ENCODE measurements around the gene SNX24. TPM values are rescaled to one million over a fixed set of nuclear protein-coding genes. Genes with fewer than 3 reads are reported as not detected.

Gene SNX24
- total RNA-seq, 2 donors from 2014 or later = 15.6 to 34.2 TPM

DNA sequence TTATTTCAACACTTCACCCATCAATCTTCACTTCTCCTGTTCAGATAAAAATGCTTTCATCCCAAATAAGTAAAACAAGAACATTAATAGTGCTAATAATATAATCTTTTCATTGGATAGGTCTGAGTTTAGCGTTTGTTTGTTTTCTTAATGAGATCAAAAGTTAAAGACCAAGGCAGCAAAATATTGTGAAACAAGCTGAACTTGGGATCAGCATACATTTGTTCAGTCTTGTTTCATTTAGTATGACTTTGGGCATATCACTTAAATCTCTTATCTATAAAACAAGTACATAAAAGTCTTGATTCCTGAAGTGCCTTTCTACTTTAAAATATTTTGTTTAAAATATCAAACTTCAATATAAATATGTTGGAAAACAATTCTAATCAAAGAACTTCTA, 13.4 kb upstream of the SNX24 start:
- no peak overlapping the region for H3K4me3 ChIP-seq
- H3K36me3 ChIP-seq = peaks cover 2% of the 10 kb centered on the region
- no peaks in the 10 kb centered on the region for H3K9me3 ChIP-seq
- ATAC-seq (ENCODE audit: insufficient number of reproducible peaks, low FRiP score, low read depth) (no peak), DNase-seq (ENCODE audit: low spot score) (no peak)
- H3K27ac ChIP-seq = no peak overlapping the region
- no peaks in the 10 kb centered on the region for H3K4me1 ChIP-seq (ENCODE audit: control insufficient read depth in 1 of 2, low read depth in 2 of 2)
- no peaks in the 10 kb centered on the region for H3K27me3 ChIP-seq (replicated peaks; ENCODE audit: insufficient read depth)
- TF ChIP-seq, protein P1, sequence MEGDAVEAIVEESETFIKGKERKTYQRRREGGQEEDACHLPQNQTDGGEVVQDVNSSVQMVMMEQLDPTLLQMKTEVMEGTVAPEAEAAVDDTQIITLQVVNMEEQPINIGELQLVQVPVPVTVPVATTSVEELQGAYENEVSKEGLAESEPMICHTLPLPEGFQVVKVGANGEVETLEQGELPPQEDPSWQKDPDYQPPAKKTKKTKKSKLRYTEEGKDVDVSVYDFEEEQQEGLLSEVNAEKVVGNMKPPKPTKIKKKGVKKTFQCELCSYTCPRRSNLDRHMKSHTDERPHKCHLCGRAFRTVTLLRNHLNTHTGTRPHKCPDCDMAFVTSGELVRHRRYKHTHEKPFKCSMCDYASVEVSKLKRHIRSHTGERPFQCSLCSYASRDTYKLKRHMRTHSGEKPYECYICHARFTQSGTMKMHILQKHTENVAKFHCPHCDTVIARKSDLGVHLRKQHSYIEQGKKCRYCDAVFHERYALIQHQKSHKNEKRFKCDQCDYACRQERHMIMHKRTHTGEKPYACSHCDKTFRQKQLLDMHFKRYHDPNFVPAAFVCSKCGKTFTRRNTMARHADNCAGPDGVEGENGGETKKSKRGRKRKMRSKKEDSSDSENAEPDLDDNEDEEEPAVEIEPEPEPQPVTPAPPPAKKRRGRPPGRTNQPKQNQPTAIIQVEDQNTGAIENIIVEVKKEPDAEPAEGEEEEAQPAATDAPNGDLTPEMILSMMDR (IDR thresholded peaks at IDR 0.05) = no peak

DNA sequence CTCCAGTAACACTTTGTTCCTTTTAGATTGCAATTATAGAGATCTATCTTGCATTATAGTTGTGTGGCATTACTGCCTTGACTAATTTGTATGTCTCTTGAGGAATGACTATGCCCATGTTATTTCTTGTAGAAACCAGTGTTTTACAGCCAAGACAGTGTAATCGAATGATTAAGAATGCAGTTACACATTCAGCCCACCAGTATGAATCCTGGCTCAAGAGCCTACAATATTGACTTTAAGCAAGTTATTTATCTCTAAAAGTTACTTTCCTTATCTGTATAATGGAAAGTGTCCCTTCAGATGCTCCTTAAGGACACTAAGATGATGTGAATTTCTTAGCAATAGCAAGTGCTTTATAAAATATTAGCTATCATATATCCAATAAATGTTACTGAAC, 9.7 kb upstream of the SNX24 start:
- DNase-seq (ENCODE audit: low spot score) (no peak), ATAC-seq (ENCODE audit: insufficient number of reproducible peaks, low FRiP score, low read depth) (no peak)
- TF ChIP-seq, protein P1 (IDR thresholded peaks at IDR 0.05) = no peak
- H3K4me3 ChIP-seq = no peak overlapping the region
- H3K9me3 ChIP-seq = no peaks in the 10 kb centered on the region
- no peaks in the 10 kb centered on the region for H3K36me3 ChIP-seq
- H3K27me3 ChIP-seq (replicated peaks; ENCODE audit: insufficient read depth) = no peaks in the 10 kb centered on the region
- H3K4me1 ChIP-seq (ENCODE audit: control insufficient read depth in 1 of 2, low read depth in 2 of 2) = no peaks in the 10 kb centered on the region
- H3K27ac ChIP-seq = no peak overlapping the region

DNA sequence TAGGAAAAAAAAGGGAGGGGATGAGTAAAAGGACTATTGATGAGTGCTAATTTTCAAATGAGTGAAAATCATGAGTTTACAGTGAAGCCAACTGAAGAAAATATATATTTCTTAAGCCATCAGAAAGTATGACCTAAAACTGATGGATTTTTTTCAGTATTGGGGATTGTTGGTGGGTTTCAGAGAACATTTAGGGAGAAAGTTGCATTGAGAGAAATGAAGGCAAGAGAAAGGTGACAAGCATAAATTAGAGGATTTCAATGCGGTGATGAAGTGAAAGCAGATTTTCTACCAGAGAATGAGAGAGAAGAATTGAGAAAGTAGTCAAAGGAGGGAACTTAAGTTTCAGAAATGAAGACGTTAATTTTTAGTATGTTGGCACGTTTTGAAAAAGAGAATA, 8.5 kb upstream of the SNX24 start:
- TF ChIP-seq, protein P1 (IDR thresholded peaks at IDR 0.05) = no peak

DNA sequence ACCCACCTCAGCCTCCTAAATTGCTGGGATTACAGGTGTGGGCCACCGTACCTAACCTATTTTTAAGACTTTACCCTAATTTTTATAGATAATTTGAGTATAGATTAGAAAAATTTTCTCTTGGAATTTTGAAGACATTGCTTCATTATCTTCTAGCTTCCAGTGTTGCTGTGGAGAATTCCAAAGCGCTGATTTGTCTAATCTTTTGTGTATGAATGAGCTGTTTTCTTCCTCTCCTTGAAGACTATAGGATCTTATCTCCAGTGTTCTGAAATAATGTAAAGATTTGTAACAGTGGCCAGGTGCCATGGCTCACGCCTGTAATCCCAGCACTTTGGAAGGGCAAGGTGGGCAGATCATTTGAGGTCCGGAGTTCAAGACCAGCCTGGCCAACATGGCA, 5.7 kb upstream of the SNX24 start:
- H3K9me3 ChIP-seq = no peaks in the 10 kb centered on the region
- H3K27ac ChIP-seq = no peak overlapping the region
- TF ChIP-seq, protein P1 (IDR thresholded peaks at IDR 0.05) = no peak
- H3K36me3 ChIP-seq = no peaks in the 10 kb centered on the region
- no peak for ATAC-seq (ENCODE audit: insufficient number of reproducible peaks, low FRiP score, low read depth)
- peaks cover 0 to 12% of the 10 kb centered on the region in 2 donors for H3K4me1 ChIP-seq (ENCODE audit: control insufficient read depth in 1 of 2, low read depth in 2 of 2)
- DNase-seq (ENCODE audit: low spot score) = no peak
- no peaks in the 10 kb centered on the region for H3K27me3 ChIP-seq (replicated peaks; ENCODE audit: insufficient read depth)
- no peak overlapping the region for H3K4me3 ChIP-seq

More for the DNA sequence above, 8.5 kb upstream of the SNX24 start:
- ATAC-seq (ENCODE audit: insufficient number of reproducible peaks, low FRiP score, low read depth) (no peak), DNase-seq (ENCODE audit: low spot score) (no peak)
- H3K27me3 ChIP-seq (replicated peaks; ENCODE audit: insufficient read depth) = no peaks in the 10 kb centered on the region
- H3K27ac ChIP-seq = no peak overlapping the region
- no peak overlapping the region for H3K4me3 ChIP-seq
- H3K4me1 ChIP-seq (ENCODE audit: control insufficient read depth in 1 of 2, low read depth in 2 of 2) = no peaks in the 10 kb centered on the region
- H3K9me3 ChIP-seq = no peaks in the 10 kb centered on the region
- H3K36me3 ChIP-seq = no peaks in the 10 kb centered on the region

DNA sequence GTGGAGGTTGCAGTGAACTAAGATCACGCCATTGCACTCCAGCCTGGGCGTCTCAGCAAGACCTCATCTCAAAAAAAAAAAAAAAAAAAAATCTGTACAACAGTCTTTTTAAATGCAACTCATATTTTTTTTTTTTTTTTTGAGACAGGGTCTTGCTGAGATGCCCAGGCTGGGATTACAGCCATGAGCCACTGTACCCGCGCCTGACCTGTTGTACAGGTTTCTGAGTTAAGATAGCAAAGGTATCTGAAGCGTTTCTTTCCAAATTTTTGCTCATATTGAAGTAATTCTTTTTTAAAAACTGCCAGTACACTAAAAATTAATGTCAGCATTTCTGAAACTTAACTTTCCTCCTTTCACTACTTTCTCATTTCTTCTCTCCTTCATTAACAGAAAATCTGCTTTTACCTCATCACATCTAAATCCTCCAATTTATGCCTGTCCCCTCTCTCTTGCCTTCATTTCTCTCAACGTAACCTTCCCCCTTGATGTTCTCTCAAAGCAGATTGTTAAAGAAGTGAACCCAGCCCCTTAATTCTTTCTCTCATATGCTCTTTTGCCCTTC, 3.3 kb upstream of the SNX24 start:
- TF ChIP-seq, protein P1 (IDR thresholded peaks at IDR 0.05) = no peak
- no peak overlapping the region for H3K4me3 ChIP-seq
- ATAC-seq (ENCODE audit: insufficient number of reproducible peaks, low FRiP score, low read depth) (no peak), DNase-seq (ENCODE audit: low spot score) (no peak)
- H3K27ac ChIP-seq = no peak overlapping the region
- no peaks in the 10 kb centered on the region for H3K27me3 ChIP-seq (replicated peaks; ENCODE audit: insufficient read depth)
- H3K4me1 ChIP-seq (ENCODE audit: control insufficient read depth in 1 of 2, low read depth in 2 of 2) = peaks cover 7 to 21% of the 10 kb centered on the region in 2 donors
- H3K36me3 ChIP-seq = no peaks in the 10 kb centered on the region
- H3K9me3 ChIP-seq = no peaks in the 10 kb centered on the region

All from thoracic aorta (tissue), 2 donors.